PC-3 (cell line): Measurements from ENCODE around the gene APEX2.

Experiments used
- EZH2 ChIP-seq: fragments of 300-600 bp; sonication (generic); IDR thresholded peaks from one replicate; pipeline ENCODE4 v1.6.1; 2017; ENCODE audit warnings: antibody characterized with exemption, mild to moderate bottlenecking, low read length; ENCODE audit not compliant: unreplicated experiment
- TF ChIP-seq, protein P1 (sequence below): fragments of 300-600 bp; sonication (generic); conservative IDR thresholded peaks from 2 replicates; pipeline ENCODE4 v1.5.1; 2017; ENCODE audit warnings: antibody characterized with exemption, low read depth, mild to moderate bottlenecking, low read length

GRCh38 chrX:55026840-55027239 lies 26.7 kb downstream of the APEX2 start:
- TF ChIP-seq, protein P1, sequence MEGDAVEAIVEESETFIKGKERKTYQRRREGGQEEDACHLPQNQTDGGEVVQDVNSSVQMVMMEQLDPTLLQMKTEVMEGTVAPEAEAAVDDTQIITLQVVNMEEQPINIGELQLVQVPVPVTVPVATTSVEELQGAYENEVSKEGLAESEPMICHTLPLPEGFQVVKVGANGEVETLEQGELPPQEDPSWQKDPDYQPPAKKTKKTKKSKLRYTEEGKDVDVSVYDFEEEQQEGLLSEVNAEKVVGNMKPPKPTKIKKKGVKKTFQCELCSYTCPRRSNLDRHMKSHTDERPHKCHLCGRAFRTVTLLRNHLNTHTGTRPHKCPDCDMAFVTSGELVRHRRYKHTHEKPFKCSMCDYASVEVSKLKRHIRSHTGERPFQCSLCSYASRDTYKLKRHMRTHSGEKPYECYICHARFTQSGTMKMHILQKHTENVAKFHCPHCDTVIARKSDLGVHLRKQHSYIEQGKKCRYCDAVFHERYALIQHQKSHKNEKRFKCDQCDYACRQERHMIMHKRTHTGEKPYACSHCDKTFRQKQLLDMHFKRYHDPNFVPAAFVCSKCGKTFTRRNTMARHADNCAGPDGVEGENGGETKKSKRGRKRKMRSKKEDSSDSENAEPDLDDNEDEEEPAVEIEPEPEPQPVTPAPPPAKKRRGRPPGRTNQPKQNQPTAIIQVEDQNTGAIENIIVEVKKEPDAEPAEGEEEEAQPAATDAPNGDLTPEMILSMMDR: no peak
- TF ChIP-seq EZH2: no peak
